ENCODE measurements around the gene TCEAL8. TPM values are rescaled to one million over a fixed set of nuclear protein-coding genes. Genes with fewer than 3 reads are reported as not detected.

The TCEAL8 gene
- total and polyA plus RNA-seq, 2 of the 4 experiments (the other 2 are of a cell fraction) = 31.5 to 57.6 TPM

DNA sequence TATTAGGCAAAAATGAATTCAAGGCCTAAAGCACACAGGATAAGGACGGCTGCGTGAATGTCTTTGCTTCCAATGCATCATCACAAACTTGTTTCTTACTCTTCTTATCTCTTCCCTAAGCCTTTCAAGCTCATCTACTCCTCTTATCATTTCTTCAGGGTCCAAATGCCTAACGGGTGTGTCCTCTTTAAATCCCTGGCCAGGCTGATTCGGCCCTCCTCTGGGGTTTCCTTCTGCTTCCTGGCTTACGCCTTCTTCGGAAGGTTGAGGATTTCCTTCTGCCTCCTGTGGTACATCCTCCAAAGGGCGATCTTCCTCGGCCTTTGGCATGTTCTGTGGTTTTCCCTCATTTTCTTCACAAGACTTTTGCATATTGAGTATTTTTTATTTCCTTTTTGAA is 1.3 kb downstream of the TCEAL8 start:
- no peak overlapping the region; the same call in 1 of the 2 replicates for H4K91ac ChIP-seq (ENCODE audit: insufficient read depth, low read depth, low read length)
- dilution Hi-C loops (cut with HindIII; ENCODE audit: low sequenced_read_pairs, unreplicated experiment) = no loop called here
- no peak overlapping the region for H2BK5ac ChIP-seq (ENCODE audit: low read depth, low read length, poor library complexity, severe bottlenecking)
- no peak overlapping the region for H4K5ac ChIP-seq (ENCODE audit: low read depth, low read length)
- no peak overlapping the region for H2AK5ac ChIP-seq (ENCODE audit: low read depth, low read length)
- 0 out of 4 replicates have a peak overlapping the region, but pooled peaks of 1 of the 2 experiments have one; percentile 80 for H4K8ac ChIP-seq (ENCODE audit: low read depth in 2 of 2, low read length in 2 of 2)
- in situ Hi-C loops (cut with MboI; ENCODE audit: low sequenced_read_pairs) = no loop called here
- no peak overlapping the region for H3K27ac ChIP-seq (ENCODE audit: insufficient read depth, low read length)
- H2BK20ac ChIP-seq (ENCODE audit: low read depth, low read length) = no peak overlapping the region
- no peak overlapping the region for H3K4ac ChIP-seq (ENCODE audit: low read depth, low read length)
- peaks cover 6% of the 10 kb centered on the region for H3K27me3 ChIP-seq (ENCODE audit: control insufficient read depth, insufficient read depth, low read length)
- no peaks in the 10 kb centered on the region for H3K9me3 ChIP-seq (ENCODE audit: control insufficient read depth, insufficient read depth, low read length)
- H3K4me1 ChIP-seq (ENCODE audit: control insufficient read depth, insufficient read depth, low read length) = no peaks in the 10 kb centered on the region
- ChIA-PET POLR2A (ENCODE audit: unreplicated experiment) (no interaction called here), CTCF (no interaction called here)
- peak overlapping the region; percentile 91 for H3K4me2 ChIP-seq (ENCODE audit: low read depth, low read length)
- H2BK120ac ChIP-seq (ENCODE audit: low read depth, low read length) = no peak overlapping the region
- TF ChIP-seq FOS (IDR thresholded peaks at IDR 0.05; ENCODE audit: low read depth, low read length) (no peak), POLR2A (IDR thresholded peaks at IDR 0.05; ENCODE audit: low read depth, low read length) (no peak), MAFK (IDR thresholded peaks at IDR 0.05; ENCODE audit: low read depth, low read length) (no peak), MXI1 (IDR thresholded peaks at IDR 0.05; ENCODE audit: borderline replicate concordance, low read depth, low read length) (no peak), RCOR1 (IDR thresholded peaks at IDR 0.05; ENCODE audit: insufficient replicate concordance, low read length) (no peak), CEBPB (IDR thresholded peaks at IDR 0.05; ENCODE audit: low read depth, low read length) (no peak), RAD21 (IDR thresholded peaks at IDR 0.05; ENCODE audit: low read length) (no peak), CHD1 (IDR thresholded peaks at IDR 0.05; ENCODE audit: low read depth, low read length) (no peak), MAZ (IDR thresholded peaks at IDR 0.05; ENCODE audit: borderline replicate concordance, low read depth, low read length) (no peak), SMC3 (IDR thresholded peaks at IDR 0.05; ENCODE audit: low read depth, low read length) (no peak), NFE2L2 (IDR thresholded peaks at IDR 0.05; ENCODE audit: low read depth, low read length) (no peak)
- TF ChIP-seq, protein P1, sequence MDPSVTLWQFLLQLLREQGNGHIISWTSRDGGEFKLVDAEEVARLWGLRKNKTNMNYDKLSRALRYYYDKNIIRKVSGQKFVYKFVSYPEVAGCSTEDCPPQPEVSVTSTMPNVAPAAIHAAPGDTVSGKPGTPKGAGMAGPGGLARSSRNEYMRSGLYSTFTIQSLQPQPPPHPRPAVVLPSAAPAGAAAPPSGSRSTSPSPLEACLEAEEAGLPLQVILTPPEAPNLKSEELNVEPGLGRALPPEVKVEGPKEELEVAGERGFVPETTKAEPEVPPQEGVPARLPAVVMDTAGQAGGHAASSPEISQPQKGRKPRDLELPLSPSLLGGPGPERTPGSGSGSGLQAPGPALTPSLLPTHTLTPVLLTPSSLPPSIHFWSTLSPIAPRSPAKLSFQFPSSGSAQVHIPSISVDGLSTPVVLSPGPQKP (IDR thresholded peaks at IDR 0.05; ENCODE audit: borderline replicate concordance, low read depth, low read length) = no peak
- TF ChIP-seq, protein P2, sequence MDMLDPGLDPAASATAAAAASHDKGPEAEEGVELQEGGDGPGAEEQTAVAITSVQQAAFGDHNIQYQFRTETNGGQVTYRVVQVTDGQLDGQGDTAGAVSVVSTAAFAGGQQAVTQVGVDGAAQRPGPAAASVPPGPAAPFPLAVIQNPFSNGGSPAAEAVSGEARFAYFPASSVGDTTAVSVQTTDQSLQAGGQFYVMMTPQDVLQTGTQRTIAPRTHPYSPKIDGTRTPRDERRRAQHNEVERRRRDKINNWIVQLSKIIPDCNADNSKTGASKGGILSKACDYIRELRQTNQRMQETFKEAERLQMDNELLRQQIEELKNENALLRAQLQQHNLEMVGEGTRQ (IDR thresholded peaks at IDR 0.05; ENCODE audit: low read depth, low read length) = no peak
- TF ChIP-seq, protein P3, sequence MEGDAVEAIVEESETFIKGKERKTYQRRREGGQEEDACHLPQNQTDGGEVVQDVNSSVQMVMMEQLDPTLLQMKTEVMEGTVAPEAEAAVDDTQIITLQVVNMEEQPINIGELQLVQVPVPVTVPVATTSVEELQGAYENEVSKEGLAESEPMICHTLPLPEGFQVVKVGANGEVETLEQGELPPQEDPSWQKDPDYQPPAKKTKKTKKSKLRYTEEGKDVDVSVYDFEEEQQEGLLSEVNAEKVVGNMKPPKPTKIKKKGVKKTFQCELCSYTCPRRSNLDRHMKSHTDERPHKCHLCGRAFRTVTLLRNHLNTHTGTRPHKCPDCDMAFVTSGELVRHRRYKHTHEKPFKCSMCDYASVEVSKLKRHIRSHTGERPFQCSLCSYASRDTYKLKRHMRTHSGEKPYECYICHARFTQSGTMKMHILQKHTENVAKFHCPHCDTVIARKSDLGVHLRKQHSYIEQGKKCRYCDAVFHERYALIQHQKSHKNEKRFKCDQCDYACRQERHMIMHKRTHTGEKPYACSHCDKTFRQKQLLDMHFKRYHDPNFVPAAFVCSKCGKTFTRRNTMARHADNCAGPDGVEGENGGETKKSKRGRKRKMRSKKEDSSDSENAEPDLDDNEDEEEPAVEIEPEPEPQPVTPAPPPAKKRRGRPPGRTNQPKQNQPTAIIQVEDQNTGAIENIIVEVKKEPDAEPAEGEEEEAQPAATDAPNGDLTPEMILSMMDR (conservative IDR thresholded peaks at IDR 0.05; ENCODE audit: low read depth, low read length) = no peak
- peaks cover 2% of the 10 kb centered on the region; the same call in 1 of the 2 replicates for H3K36me3 ChIP-seq (ENCODE audit: control insufficient read depth, insufficient read depth, low read length)
- DNase-seq (no peak), ATAC-seq (ENCODE audit: low read depth) (no peak)
- H2BK15ac ChIP-seq (ENCODE audit: low read depth, low read length) = no peak overlapping the region
- peak overlapping the region; percentile 87 for H3K9ac ChIP-seq (ENCODE audit: low read depth, low read length)
- no peak overlapping the region for H2AK9ac ChIP-seq (replicated peaks; ENCODE audit: low read depth, low read length, poor library complexity)
- H4K20me1 ChIP-seq (ENCODE audit: insufficient read depth, low read length) = peaks cover 4% of the 10 kb centered on the region; the same call in 1 of the 2 replicates
- H3K9me1 ChIP-seq (ENCODE audit: insufficient read depth, low read length) = no peaks in the 10 kb centered on the region
- H3K18ac ChIP-seq (ENCODE audit: low read depth, low read length) = no peak overlapping the region
- H3K56ac ChIP-seq (ENCODE audit: extremely low read depth, insufficient read depth, low read length) = no peak overlapping the region; the same call in 1 of the 2 replicates
- H2AFZ ChIP-seq (replicated peaks; ENCODE audit: low read length, poor library complexity) = no peak overlapping the region
- H3K14ac ChIP-seq (replicated peaks; ENCODE audit: low read depth, low read length) = no peak overlapping the region
- peaks cover 0 to 17% of the 10 kb centered on the region in 2 experiments; a peak in 3 of 4 replicates for H3K79me1 ChIP-seq (ENCODE audit: low read depth in 1 of 2, low read length in 2 of 2)
- intact Hi-C loops (cut with micrococcal nuclease) = loop anchor here (1.0 kb wide), 1 partner anchor 211 kb away; no protein-coding TSS in a partner anchor
- 31% methylated on average over 2 of the region's 8 CpGs; no CpG with 5 or more reads in 1 of the 2 experiments for WGBS, 2 experiments (ENCODE audit: extremely low coverage in 2 of 2, insufficient read length in 1 of 2)
- peak overlapping the region; percentile 94 for H3K4me3 ChIP-seq (ENCODE audit: insufficient read depth, low read depth, low read length)
- BruUV-seq (replicated peaks) = TSS peak; percentile 99
- H3K23ac ChIP-seq (ENCODE audit: low read depth, low read length) = no peak overlapping the region; the same call in 1 of the 2 replicates
